ENCODE results near the gene CAPN15.
A peak's percentile ranks its signal among the peaks of the same experiment; 100 is the strongest.

CAPN15 gene

GRCh38 chr16:556474-557173, 29.1 kb downstream of the CAPN15 start:
- TF ChIP-seq FOXM1 (IDR thresholded peaks at IDR 0.05; ENCODE audit: borderline replicate concordance, low read depth) (no peak), YY1 (IDR thresholded peaks at IDR 0.05; ENCODE audit: low read depth) (no peak), CREB1 (IDR thresholded peaks at IDR 0.05; ENCODE audit: low read depth) (no peak)
- TF ChIP-seq, protein P1, sequence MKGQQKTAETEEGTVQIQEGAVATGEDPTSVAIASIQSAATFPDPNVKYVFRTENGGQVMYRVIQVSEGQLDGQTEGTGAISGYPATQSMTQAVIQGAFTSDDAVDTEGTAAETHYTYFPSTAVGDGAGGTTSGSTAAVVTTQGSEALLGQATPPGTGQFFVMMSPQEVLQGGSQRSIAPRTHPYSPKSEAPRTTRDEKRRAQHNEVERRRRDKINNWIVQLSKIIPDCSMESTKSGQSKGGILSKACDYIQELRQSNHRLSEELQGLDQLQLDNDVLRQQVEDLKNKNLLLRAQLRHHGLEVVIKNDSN (IDR thresholded peaks at IDR 0.05): no peak

- TF ChIP-seq TCF12 (IDR thresholded peaks at IDR 0.05; ENCODE audit: low read depth) (no peak), EGR1 (IDR thresholded peaks at IDR 0.05) (no peak), RAD21 (IDR thresholded peaks at IDR 0.05; ENCODE audit: low read depth) (no peak), REST (IDR thresholded peaks at IDR 0.05; ENCODE audit: low read depth) (no peak), FOXM1 (IDR thresholded peaks at IDR 0.05; ENCODE audit: borderline replicate concordance, low read depth) (no peak), NFIC (IDR thresholded peaks at IDR 0.05) (no peak), CREB1 (IDR thresholded peaks at IDR 0.05; ENCODE audit: low read depth) (no peak), TEAD4 (IDR thresholded peaks at IDR 0.05) (no peak)
Measured at GRCh38 chr16:557463-558297, 30.2 kb downstream of the CAPN15 start.

GRCh38 chr16:558298-559020, 30.9 kb downstream of the CAPN15 start:
- TF ChIP-seq REST (IDR thresholded peaks at IDR 0.05; ENCODE audit: low read depth) (no peak), NFIC (IDR thresholded peaks at IDR 0.05) (no peak)
- TF ChIP-seq, protein P1 (IDR thresholded peaks at IDR 0.05): 0 out of 2 replicates have a peak, but pooled peaks have one; percentile 23

- TF ChIP-seq CREB1 (IDR thresholded peaks at IDR 0.05; ENCODE audit: low read depth): no peak
- no peak for TF ChIP-seq EGR1 (IDR thresholded peaks at IDR 0.05)
- TF ChIP-seq, protein P1 (IDR thresholded peaks at IDR 0.05): no peak
- TF ChIP-seq NFIC (IDR thresholded peaks at IDR 0.05): no peak
- TF ChIP-seq FOXM1 (IDR thresholded peaks at IDR 0.05; ENCODE audit: borderline replicate concordance, low read depth): no peak
- no peak for TF ChIP-seq RAD21 (IDR thresholded peaks at IDR 0.05; ENCODE audit: low read depth)
- TF ChIP-seq REST (IDR thresholded peaks at IDR 0.05; ENCODE audit: low read depth): no peak
- no peak for TF ChIP-seq YY1 (IDR thresholded peaks at IDR 0.05; ENCODE audit: low read depth)
- no peak for TF ChIP-seq ZBTB7A (IDR thresholded peaks at IDR 0.05; ENCODE audit: low read depth)
- TF ChIP-seq TCF12 (IDR thresholded peaks at IDR 0.05; ENCODE audit: low read depth): no peak
- no peak for TF ChIP-seq CEBPB (IDR thresholded peaks at IDR 0.05)
- no peak for TF ChIP-seq EP300 (IDR thresholded peaks at IDR 0.05; ENCODE audit: borderline replicate concordance)
- TF ChIP-seq, protein P2, sequence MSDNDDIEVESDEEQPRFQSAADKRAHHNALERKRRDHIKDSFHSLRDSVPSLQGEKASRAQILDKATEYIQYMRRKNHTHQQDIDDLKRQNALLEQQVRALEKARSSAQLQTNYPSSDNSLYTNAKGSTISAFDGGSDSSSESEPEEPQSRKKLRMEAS (IDR thresholded peaks at IDR 0.05): no peak
- no peak for TF ChIP-seq TAF1 (IDR thresholded peaks at IDR 0.05; ENCODE audit: low read depth)
- no peak for TF ChIP-seq TEAD4 (IDR thresholded peaks at IDR 0.05)
Measured at GRCh38 chr16:559021-559380, 31.5 kb downstream of the CAPN15 start.

Data from Ishikawa (cell line).